Natural killer cell (primary cell): ENCODE data around the gene F2RL1. TPM values are rescaled to one million over a fixed set of nuclear protein-coding genes. Genes with fewer than 3 reads are reported as not detected.
A peak's percentile ranks its signal among the peaks of the same experiment; 100 is the strongest.

Experiments
- ATAC-seq, 3 donors: fragments of 150-1000 bp in 2 of 3; fragments of 200-7000 bp in 1 of 3; cut with Tn5 transposase; 1 replicate in 1 of 3; 2 replicates in 2 of 3; pipeline ENCODE4 v1.10.0; 2021; ENCODE audit warnings: mild to moderate bottlenecking in 2 of 3, moderate library complexity in 2 of 3
- DNase-seq, 2 donors: peaks; one replicate each; pipeline versions ENCODE4 v3.0.0 to v3.0.0-alpha.2; 2013 to 2021; ENCODE audit warnings: mixed read lengths in 1 of 2
- H3K27ac ChIP-seq: one replicate; pipeline ENCODE4 v1.5.1; 2013; ENCODE audit warnings: mild to moderate bottlenecking, low read length
- H3K27me3 ChIP-seq: one replicate; pipeline ENCODE4 v1.6.1; 2013; ENCODE audit warnings: low read length; ENCODE audit not compliant: control insufficient read depth, insufficient read depth
- H3K36me3 ChIP-seq: one replicate; pipeline ENCODE4 v1.6.1; 2013; ENCODE audit warnings: low read length; ENCODE audit not compliant: control insufficient read depth, insufficient read depth
- H3K4me1 ChIP-seq: one replicate; pipeline ENCODE4 v1.6.1; 2013; ENCODE audit warnings: low read length; ENCODE audit not compliant: control insufficient read depth, insufficient read depth
- H3K4me3 ChIP-seq: one replicate; pipeline ENCODE4 v1.5.1; 2013; ENCODE audit warnings: low read length
- H3K9me3 ChIP-seq: one replicate; pipeline ENCODE4 v1.6.1; 2013; ENCODE audit warnings: low read length; ENCODE audit not compliant: control insufficient read depth, insufficient read depth
- H3K27ac Mint-ChIP-seq, 2 donors: one replicate each; pipeline ENCODE4 v1.8.0; 2022; ENCODE audit warnings: mild to moderate bottlenecking in 2 of 2, mixed read lengths in 2 of 2, moderate library complexity in 1 of 2
- H3K27me3 Mint-ChIP-seq, 2 donors: one replicate each; pipeline ENCODE4 v1.8.0; 2022; ENCODE audit warnings: low read depth in 2 of 2, mixed read lengths in 2 of 2
- H3K36me3 Mint-ChIP-seq: one replicate; pipeline ENCODE4 v1.8.0; 2022; ENCODE audit warnings: mixed read lengths
- H3K4me1 Mint-ChIP-seq, 2 donors: one replicate each; pipeline ENCODE4 v1.8.0; 2022; ENCODE audit warnings: mixed read lengths in 2 of 2
- H3K4me3 Mint-ChIP-seq: one replicate; pipeline ENCODE4 v1.8.0; 2022; ENCODE audit warnings: mild to moderate bottlenecking, moderate library complexity, mixed read lengths
- H3K9me3 Mint-ChIP-seq, 2 donors: one replicate each; pipeline ENCODE4 v1.8.0; 2022; ENCODE audit warnings: mixed read lengths in 2 of 2
- WGBS: methylation state at CpG from one replicate; pipeline ENCODE4 v1.1.7; 2013; ENCODE audit warnings: missing lambda C conversion rate; ENCODE audit not compliant: insufficient coverage; 5-methylcytosine and 5-hydroxymethylcytosine counted together
- intact Hi-C: fragments of 100-400 bp; cut with micrococcal nuclease; formaldehyde crosslinking; loops from one replicate; pipeline ENCODE4 v1.14.2; 2022
- total RNA-seq, 4 donors: library from RNA; stranded (reverse); fragments of 120-200 nt in 1 of 4; gene quantifications; one replicate each; pipeline versions ENCODE4 v1.2.3 to v1.2.4, GENCODE V29; 2013 to 2022
- TF ChIP-seq, protein P1 (sequence below): fragments of 200-600 bp; IDR thresholded peaks from one replicate; pipeline ENCODE4 v1.8.0; 2022; ENCODE audit warnings: antibody characterized with exemption

F2RL1 gene
- total RNA-seq, 3 donors from 2014 or later (not counting 1 experiment from before 2014, with no cell fraction given) = 0.29 to 0.35 TPM; not detected in 1

DNA sequence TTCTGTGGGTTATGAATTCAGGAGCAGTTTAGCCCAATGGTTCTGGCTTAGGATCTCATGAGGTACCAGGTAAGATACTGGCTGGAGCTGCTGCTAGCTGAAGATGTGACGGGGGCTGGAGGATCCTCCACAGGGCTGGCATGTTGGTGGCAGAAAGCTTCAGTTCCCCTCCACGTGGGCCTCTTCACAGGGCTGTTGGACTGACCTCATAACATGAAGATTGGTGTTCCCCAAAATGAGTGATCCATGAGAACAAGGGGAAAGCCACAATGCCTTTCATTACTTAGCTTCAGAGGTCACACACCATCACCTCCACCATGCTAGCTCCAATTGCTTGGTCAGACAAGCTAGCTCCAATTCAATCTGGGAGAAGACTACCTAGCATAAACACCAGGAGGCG lies 22.5 kb downstream of the F2RL1 start:
- DNase-seq (no peak), ATAC-seq (no peak)
- Mint-ChIP-seq H3K4me1 (no peaks in the 10 kb centered on the region), H3K9me3 (no peaks in the 10 kb centered on the region), H3K4me3 (no peak overlapping the region), H3K36me3 (no peaks in the 10 kb centered on the region), H3K27ac (no peak overlapping the region), H3K27me3 (peaks cover 5 to 6% of the 10 kb centered on the region in 2 donors)
- 74% methylated on average over 3 of the region's 3 CpGs for WGBS
- Histone ChIP-seq H3K27me3 (no peaks in the 10 kb centered on the region), H3K9me3 (no peaks in the 10 kb centered on the region), H3K36me3 (no peaks in the 10 kb centered on the region), H3K27ac (no peak overlapping the region), H3K4me3 (no peak overlapping the region), H3K4me1 (no peaks in the 10 kb centered on the region)
- TF ChIP-seq, protein P1, sequence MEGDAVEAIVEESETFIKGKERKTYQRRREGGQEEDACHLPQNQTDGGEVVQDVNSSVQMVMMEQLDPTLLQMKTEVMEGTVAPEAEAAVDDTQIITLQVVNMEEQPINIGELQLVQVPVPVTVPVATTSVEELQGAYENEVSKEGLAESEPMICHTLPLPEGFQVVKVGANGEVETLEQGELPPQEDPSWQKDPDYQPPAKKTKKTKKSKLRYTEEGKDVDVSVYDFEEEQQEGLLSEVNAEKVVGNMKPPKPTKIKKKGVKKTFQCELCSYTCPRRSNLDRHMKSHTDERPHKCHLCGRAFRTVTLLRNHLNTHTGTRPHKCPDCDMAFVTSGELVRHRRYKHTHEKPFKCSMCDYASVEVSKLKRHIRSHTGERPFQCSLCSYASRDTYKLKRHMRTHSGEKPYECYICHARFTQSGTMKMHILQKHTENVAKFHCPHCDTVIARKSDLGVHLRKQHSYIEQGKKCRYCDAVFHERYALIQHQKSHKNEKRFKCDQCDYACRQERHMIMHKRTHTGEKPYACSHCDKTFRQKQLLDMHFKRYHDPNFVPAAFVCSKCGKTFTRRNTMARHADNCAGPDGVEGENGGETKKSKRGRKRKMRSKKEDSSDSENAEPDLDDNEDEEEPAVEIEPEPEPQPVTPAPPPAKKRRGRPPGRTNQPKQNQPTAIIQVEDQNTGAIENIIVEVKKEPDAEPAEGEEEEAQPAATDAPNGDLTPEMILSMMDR = no peak
- intact Hi-C loops = no loop called here

DNA sequence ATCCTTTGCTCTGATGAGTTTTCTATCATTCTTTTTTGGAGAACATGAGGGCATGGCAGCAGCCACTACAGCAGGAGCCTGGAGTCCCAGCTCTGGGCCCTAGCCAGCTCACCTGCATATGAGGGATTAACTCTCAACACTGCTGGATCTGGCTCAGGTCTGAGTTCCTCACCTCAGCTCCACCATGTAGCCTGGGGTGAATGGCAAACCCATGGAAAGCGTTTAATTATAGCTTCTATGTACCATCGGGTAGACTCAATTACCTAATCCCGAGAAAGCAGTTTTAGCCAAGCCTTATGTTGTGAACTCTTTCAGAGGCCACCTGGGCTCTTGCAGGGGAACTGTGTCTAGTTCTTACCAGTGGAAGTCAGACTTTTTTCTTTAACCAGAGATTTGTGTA lies 27.1 kb downstream of the F2RL1 start:
- no peaks in the 10 kb centered on the region for H3K36me3 Mint-ChIP-seq
- H3K4me1 ChIP-seq = peaks cover 19% of the 10 kb centered on the region
- H3K27ac Mint-ChIP-seq = no peak overlapping the region
- DNase-seq (no peak), ATAC-seq (no peak)
- H3K27me3 ChIP-seq = no peaks in the 10 kb centered on the region
- H3K4me3 Mint-ChIP-seq = no peak overlapping the region
- H3K27me3 Mint-ChIP-seq = peaks cover 0 to 6% of the 10 kb centered on the region in 2 donors
- H3K9me3 Mint-ChIP-seq = no peaks in the 10 kb centered on the region
- no peak overlapping the region for H3K4me3 ChIP-seq
- no peaks in the 10 kb centered on the region for H3K9me3 ChIP-seq
- TF ChIP-seq, protein P1 = no peak
- WGBS = 90% methylated on average over 3 of the region's 3 CpGs
- no peaks in the 10 kb centered on the region for H3K36me3 ChIP-seq
- intact Hi-C loops = no loop called here
- H3K27ac ChIP-seq = no peak overlapping the region
- peaks cover 8 to 14% of the 10 kb centered on the region in 2 donors for H3K4me1 Mint-ChIP-seq

DNA sequence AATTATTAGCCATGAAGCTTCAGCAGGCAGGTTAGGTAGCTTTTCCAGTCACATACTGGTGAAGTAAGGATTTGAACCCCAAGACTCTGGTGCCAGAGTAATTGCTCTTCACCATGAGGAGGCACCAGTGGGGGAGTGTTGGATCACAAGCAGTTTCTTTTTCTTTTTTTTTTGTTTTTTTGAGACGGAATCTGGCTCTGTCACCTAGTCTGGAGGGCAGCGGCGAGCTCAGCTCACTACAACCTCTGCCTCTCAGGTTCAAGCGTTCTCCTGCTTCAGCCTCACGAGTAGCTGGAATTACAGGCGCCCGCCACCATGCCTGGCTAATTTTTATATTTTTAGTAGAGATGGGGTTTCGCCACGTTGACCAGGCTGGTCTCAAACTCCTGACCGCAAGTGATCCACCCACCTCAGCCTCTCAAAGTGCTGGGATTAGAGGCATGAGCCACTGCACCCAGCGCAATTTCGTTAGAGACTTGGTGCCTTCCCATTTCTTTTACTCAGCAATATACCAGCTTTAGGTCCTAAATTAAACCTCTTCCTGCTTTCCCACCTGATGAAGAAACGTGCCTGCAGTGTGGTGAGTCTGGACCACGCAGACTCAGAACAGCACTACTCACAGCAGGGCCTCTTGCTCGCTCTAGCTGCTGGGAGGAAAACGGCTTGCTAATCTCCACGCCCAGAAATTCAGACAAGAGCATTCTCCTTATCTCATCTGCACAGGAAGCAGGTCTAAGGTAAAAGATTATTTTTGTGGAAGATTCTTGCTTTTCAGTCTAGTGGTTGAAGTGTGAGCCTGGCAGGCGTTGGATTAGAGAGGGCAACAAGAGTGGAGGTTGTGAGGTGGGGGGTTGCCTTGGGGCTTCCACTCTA lies 30.8 kb downstream of the F2RL1 start, which contains the start of gene S100Z:
Gene S100Z (plus strand): TSS at position 596 of the 873 bp plus-strand sequence. CDS start 25,346 bp downstream, outside the sequence.
- DNase-seq (peak in 1 of 2 donors; percentile 58), ATAC-seq (peak; percentile 44 to 61 (median 50))
- peaks cover 16 to 28% of the 10 kb centered on the region in 2 donors for H3K4me1 Mint-ChIP-seq

More for the DNA sequence above, 30.8 kb downstream of the F2RL1 start, which contains the start of gene S100Z:
- no peaks in the 10 kb centered on the region for H3K27me3 Mint-ChIP-seq
- Histone ChIP-seq H3K4me3 (no peak within 1 kb of the TSS), H3K9me3 (no peaks in the 10 kb centered on the region), H3K4me1 (peaks cover 27% of the 10 kb centered on the region), H3K36me3 (no peaks in the 10 kb centered on the region), H3K27ac (no peak within 1 kb of the TSS), H3K27me3 (no peaks in the 10 kb centered on the region)
- peak within 1 kb of the TSS; percentile 64 for H3K4me3 Mint-ChIP-seq
- no peaks in the 10 kb centered on the region for H3K9me3 Mint-ChIP-seq
- TF ChIP-seq, protein P1 = no peak
- H3K36me3 Mint-ChIP-seq = no peaks in the 10 kb centered on the region
- peak within 1 kb of the TSS in 1 of 2 donors; percentile 63 for H3K27ac Mint-ChIP-seq
- intact Hi-C loops = no loop called here
- 50% methylated on average over 18 of the region's 18 CpGs for WGBS
